Ovary (tissue), 3 donors: ENCODE measurements around the gene BRDT.

Experiments
- POLR2A ChIP-seq: fragments of 450-650 bp; IDR thresholded peaks from one replicate; pipeline ENCODE4 v1.6.1; 2017; ENCODE audit warnings: antibody characterized with exemption, mild to moderate bottlenecking, moderate library complexity
- TF ChIP-seq, protein P1 (sequence below), 3 donors: fragments of 450-650 bp in 2 of 3; fragments of 200-600 bp in 1 of 3; IDR thresholded peaks; one replicate each; pipeline versions ENCODE4 v1.5.1 to v1.8.0; 2016 to 2022; ENCODE audit warnings: antibody characterized with exemption in 3 of 3, mild to moderate bottlenecking in 1 of 3
- donor health status: DM: no; HTN: no; CAD: no.

DNA sequence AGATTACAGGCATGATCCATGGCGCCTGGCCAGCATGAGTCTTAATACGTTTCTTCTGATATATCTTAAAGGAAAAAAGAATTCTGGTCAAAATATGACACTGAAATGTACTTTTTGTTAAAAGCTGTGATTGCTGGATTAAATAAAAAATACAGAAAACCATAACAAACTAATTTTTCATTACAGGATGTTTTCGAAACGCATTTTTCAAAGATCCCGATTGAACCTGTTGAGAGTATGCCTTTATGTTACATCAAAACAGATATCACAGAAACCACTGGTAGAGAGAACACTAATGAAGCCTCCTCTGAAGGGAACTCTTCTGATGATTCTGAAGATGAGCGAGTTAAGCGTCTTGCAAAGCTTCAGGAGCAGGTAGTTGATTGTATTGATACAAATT is 30.2 kb downstream of the BRDT start:
- TF ChIP-seq, protein P1, sequence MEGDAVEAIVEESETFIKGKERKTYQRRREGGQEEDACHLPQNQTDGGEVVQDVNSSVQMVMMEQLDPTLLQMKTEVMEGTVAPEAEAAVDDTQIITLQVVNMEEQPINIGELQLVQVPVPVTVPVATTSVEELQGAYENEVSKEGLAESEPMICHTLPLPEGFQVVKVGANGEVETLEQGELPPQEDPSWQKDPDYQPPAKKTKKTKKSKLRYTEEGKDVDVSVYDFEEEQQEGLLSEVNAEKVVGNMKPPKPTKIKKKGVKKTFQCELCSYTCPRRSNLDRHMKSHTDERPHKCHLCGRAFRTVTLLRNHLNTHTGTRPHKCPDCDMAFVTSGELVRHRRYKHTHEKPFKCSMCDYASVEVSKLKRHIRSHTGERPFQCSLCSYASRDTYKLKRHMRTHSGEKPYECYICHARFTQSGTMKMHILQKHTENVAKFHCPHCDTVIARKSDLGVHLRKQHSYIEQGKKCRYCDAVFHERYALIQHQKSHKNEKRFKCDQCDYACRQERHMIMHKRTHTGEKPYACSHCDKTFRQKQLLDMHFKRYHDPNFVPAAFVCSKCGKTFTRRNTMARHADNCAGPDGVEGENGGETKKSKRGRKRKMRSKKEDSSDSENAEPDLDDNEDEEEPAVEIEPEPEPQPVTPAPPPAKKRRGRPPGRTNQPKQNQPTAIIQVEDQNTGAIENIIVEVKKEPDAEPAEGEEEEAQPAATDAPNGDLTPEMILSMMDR (IDR thresholded peaks at IDR 0.05): no peak
- TF ChIP-seq POLR2A: no peak
